ENCODE data around the gene OBSL1. TPM values are rescaled to one million over a fixed set of nuclear protein-coding genes. Genes with fewer than 3 reads are reported as not detected.

The OBSL1 gene
- total and polyA plus RNA-seq, 2 donors (not counting 3 experiments of a cell fraction or from before 2014, with no cell fraction given), result 16.7 to 20.7 TPM

DNA sequence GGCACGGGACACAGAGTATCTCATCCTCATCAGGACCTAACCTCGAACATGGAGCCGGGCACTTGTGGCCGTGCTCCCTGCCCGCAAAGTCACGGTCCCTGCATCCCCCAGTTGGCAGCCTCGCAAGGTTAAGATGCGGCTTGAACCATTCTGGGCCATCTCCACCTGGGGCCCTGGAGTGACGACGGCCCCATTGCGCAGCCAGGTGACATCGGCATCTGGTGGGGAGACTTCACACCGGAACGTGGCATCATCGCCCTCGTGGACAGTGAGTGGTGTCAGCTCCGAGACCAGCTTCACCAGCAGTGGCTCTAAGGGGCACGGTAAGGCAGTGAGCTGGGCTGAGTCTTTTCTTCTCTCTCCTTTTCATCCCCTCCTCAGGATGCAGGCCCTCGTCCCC, 14.9 kb downstream of the OBSL1 start:
- peaks cover 6 to 15% of the 10 kb centered on the region in 2 experiments for H3K27me3 ChIP-seq (ENCODE audit: control insufficient read depth in 2 of 2, insufficient read depth in 2 of 2, low read length in 2 of 2)
- FAIRE-seq (no peak), DNase-seq (ENCODE audit: low read depth, low spot score) (no peak)
- H4K20me1 ChIP-seq (replicated peaks; ENCODE audit: control insufficient read depth, extremely low read depth, insufficient read depth, low read length), result no peaks in the 10 kb centered on the region
- H2AFZ ChIP-seq (ENCODE audit: low read depth, low read length), result no peak overlapping the region
- H3K79me2 ChIP-seq (ENCODE audit: control insufficient read depth, insufficient read depth, low read length), result no peaks in the 10 kb centered on the region
- H3K4me3 ChIP-seq (replicated peaks in 1 of 3; ENCODE audit: insufficient read depth in 1 of 3, low read depth in 1 of 3, low read length in 3 of 3), result no peak overlapping the region
- no peaks in the 10 kb centered on the region for H3K9me1 ChIP-seq (replicated peaks; ENCODE audit: control insufficient read depth, extremely low read depth, insufficient read depth, low read length)
- H3K9me3 ChIP-seq (replicated peaks; ENCODE audit: control insufficient read depth, insufficient read depth, low read length), result no peaks in the 10 kb centered on the region
- ChIA-PET POLR2A (no interaction called here), CTCF (interaction anchor here (1.3 kb wide), 1 partner anchor 15 kb away, joined by 5 read pairs; the partner anchor contains the start of gene OBSL1)
- no peak overlapping the region for H3K9ac ChIP-seq (replicated peaks; ENCODE audit: extremely low read depth, insufficient read depth, low read length)
- dilution Hi-C loops (cut with MboI; ENCODE audit: extremely low pct_ligation_motif_present, low sequenced_read_pairs) (no loop called here), intact Hi-C loops (cut with micrococcal nuclease) (no loop called here)
- no peaks in the 10 kb centered on the region for H3K36me3 ChIP-seq (ENCODE audit: control insufficient read depth in 2 of 2, extremely low read depth in 1 of 2, insufficient read depth in 2 of 2, low read length in 2 of 2)
- H3K4me2 ChIP-seq (ENCODE audit: insufficient read depth, low read length), result no peak overlapping the region
- no peaks in the 10 kb centered on the region for H3K4me1 ChIP-seq (ENCODE audit: control insufficient read depth, extremely low read depth, insufficient read depth, low read length)
- no peak for TF ChIP-seq POLR2AphosphoS5 (IDR thresholded peaks at IDR 0.05; ENCODE audit: insufficient read depth, low read depth, low read length)
- TF ChIP-seq FOS (IDR thresholded peaks at IDR 0.05; ENCODE audit: borderline replicate concordance, insufficient read depth, low read length), result no peak
- TF ChIP-seq EZH2 (IDR thresholded peaks at IDR 0.05; ENCODE audit: borderline replicate concordance, low read depth, low read length, severe bottlenecking), result no peak
- TF ChIP-seq JUN (IDR thresholded peaks at IDR 0.05; ENCODE audit: borderline replicate concordance, insufficient read depth, insufficient read length, low read depth), result no peak
- TF ChIP-seq POLR2A (IDR thresholded peaks at IDR 0.05; ENCODE audit: low read depth, low read length), result no peak
- TF ChIP-seq, protein P1, sequence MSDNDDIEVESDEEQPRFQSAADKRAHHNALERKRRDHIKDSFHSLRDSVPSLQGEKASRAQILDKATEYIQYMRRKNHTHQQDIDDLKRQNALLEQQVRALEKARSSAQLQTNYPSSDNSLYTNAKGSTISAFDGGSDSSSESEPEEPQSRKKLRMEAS (IDR thresholded peaks at IDR 0.05; ENCODE audit: insufficient read depth, insufficient read length), result no peak
- no peak for TF ChIP-seq MYC (IDR thresholded peaks at IDR 0.05; ENCODE audit: low read depth, low read length)
- TF ChIP-seq GATA2 (IDR thresholded peaks at IDR 0.05; ENCODE audit: insufficient read depth, insufficient read length, low read depth, low read length), result no peak
- no TSS peak for BruUV-seq (replicated peaks)
- no peak overlapping the region for H3K27ac ChIP-seq (ENCODE audit: insufficient read depth, low read depth, low read length)

DNA sequence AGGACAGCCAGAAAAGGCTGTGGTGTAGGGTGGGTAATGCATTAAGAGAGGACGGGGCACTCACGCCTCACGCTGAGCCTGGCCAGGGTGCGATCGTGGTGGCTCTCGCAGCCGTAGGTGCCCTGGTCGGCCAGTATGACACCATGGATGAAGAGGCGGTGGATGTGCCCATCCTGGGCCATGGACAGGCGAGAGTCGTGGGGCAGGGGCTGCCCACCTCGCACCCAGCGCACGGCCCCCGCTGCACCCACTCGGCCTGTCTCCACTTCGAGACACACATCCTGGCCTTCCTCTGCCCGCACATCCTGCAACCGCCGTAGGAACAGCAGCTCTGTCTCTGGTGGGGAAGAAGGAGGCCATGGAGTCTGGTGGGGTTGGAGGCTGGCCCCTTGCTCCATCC, 15.4 kb downstream of the OBSL1 start:
- dilution Hi-C loops (cut with MboI; ENCODE audit: extremely low pct_ligation_motif_present, low sequenced_read_pairs) (no loop called here), intact Hi-C loops (cut with micrococcal nuclease) (no loop called here)
- no peak overlapping the region for H3K4me2 ChIP-seq (ENCODE audit: insufficient read depth, low read length)
- H4K20me1 ChIP-seq (replicated peaks; ENCODE audit: control insufficient read depth, extremely low read depth, insufficient read depth, low read length), result no peaks in the 10 kb centered on the region
- DNase-seq (ENCODE audit: low read depth, low spot score) (no peak), FAIRE-seq (no peak)
- no peak overlapping the region for H2AFZ ChIP-seq (ENCODE audit: low read depth, low read length)
- H3K9me3 ChIP-seq (replicated peaks; ENCODE audit: control insufficient read depth, insufficient read depth, low read length), result no peaks in the 10 kb centered on the region
- H3K9me1 ChIP-seq (replicated peaks; ENCODE audit: control insufficient read depth, extremely low read depth, insufficient read depth, low read length), result no peaks in the 10 kb centered on the region
- CTCF ChIA-PET, result no interaction called here
- no peak overlapping the region for H3K4me3 ChIP-seq (replicated peaks in 1 of 3; ENCODE audit: insufficient read depth in 1 of 3, low read depth in 1 of 3, low read length in 3 of 3)
- no peak overlapping the region for H3K9ac ChIP-seq (replicated peaks; ENCODE audit: extremely low read depth, insufficient read depth, low read length)
- POLR2A ChIA-PET, result no interaction called here
- H3K79me2 ChIP-seq (ENCODE audit: control insufficient read depth, insufficient read depth, low read length), result no peaks in the 10 kb centered on the region
- no peaks in the 10 kb centered on the region for H3K36me3 ChIP-seq (ENCODE audit: control insufficient read depth in 2 of 2, extremely low read depth in 1 of 2, insufficient read depth in 2 of 2, low read length in 2 of 2)
- H3K27ac ChIP-seq (ENCODE audit: insufficient read depth, low read depth, low read length), result no peak overlapping the region
- H3K27me3 ChIP-seq (ENCODE audit: control insufficient read depth in 2 of 2, insufficient read depth in 2 of 2, low read length in 2 of 2), result peaks cover 11 to 17% of the 10 kb centered on the region in 2 experiments
- BruUV-seq (replicated peaks), result no TSS peak
- H3K4me1 ChIP-seq (ENCODE audit: control insufficient read depth, extremely low read depth, insufficient read depth, low read length), result no peaks in the 10 kb centered on the region
- TF ChIP-seq POLR2A (IDR thresholded peaks at IDR 0.05; ENCODE audit: low read depth, low read length), result no peak
- TF ChIP-seq, protein P2, sequence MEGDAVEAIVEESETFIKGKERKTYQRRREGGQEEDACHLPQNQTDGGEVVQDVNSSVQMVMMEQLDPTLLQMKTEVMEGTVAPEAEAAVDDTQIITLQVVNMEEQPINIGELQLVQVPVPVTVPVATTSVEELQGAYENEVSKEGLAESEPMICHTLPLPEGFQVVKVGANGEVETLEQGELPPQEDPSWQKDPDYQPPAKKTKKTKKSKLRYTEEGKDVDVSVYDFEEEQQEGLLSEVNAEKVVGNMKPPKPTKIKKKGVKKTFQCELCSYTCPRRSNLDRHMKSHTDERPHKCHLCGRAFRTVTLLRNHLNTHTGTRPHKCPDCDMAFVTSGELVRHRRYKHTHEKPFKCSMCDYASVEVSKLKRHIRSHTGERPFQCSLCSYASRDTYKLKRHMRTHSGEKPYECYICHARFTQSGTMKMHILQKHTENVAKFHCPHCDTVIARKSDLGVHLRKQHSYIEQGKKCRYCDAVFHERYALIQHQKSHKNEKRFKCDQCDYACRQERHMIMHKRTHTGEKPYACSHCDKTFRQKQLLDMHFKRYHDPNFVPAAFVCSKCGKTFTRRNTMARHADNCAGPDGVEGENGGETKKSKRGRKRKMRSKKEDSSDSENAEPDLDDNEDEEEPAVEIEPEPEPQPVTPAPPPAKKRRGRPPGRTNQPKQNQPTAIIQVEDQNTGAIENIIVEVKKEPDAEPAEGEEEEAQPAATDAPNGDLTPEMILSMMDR (IDR thresholded peaks at IDR 0.05; ENCODE audit: extremely low read depth in 1 of 2, insufficient read depth in 1 of 2, low read depth in 1 of 2, low read length in 2 of 2), result no peak
- TF ChIP-seq, protein P1 (IDR thresholded peaks at IDR 0.05; ENCODE audit: insufficient read depth, insufficient read length), result no peak

Data from endothelial cell of umbilical vein (primary cell).